GM06990 (cell line): ENCODE measurements around the gene CDH10.

Source experiments
- DNase-seq: peaks from one replicate; pipeline ENCODE4 v3.0.0-alpha.2; 2011; ENCODE audit not compliant: insufficient read length; ENCODE audit errors: extremely low read depth
- H3K27me3 ChIP-seq: replicated peaks from 2 replicates; pipeline ENCODE4 v1.6.0; 2011; ENCODE audit warnings: low read length; ENCODE audit not compliant: control insufficient read depth, insufficient read depth
- H3K36me3 ChIP-seq: 2 replicates; pipeline ENCODE4 v1.5.1; 2011; ENCODE audit warnings: low read length; ENCODE audit not compliant: control insufficient read depth, insufficient read depth
- H3K4me3 ChIP-seq: replicated peaks from 2 replicates; pipeline ENCODE4 v1.5.1; 2011; ENCODE audit warnings: low read depth, mild to moderate bottlenecking, control low read depth, low read length
- CTCF ChIP-seq: IDR thresholded peaks from 2 replicates; pipeline ENCODE4 v1.5.1; 2011; ENCODE audit warnings: low read length, control low read depth, mild to moderate bottlenecking, inconsistent platforms; ENCODE audit not compliant: insufficient read depth, poor library complexity, severe bottlenecking

The CDH10 gene

GRCh38 chr5:24644761-24645160 lies at the start of gene CDH10:
CDH10 (minus strand) TSS chr5:24644978; CDS start chr5:24593490, 51,488 bp downstream.
- Histone ChIP-seq H3K36me3 (no peaks in the 10 kb centered on the region), H3K4me3 (no peak within 1 kb of the TSS), H3K27me3 (no peaks in the 10 kb centered on the region)
- DNase-seq = no peak
- TF ChIP-seq CTCF = no peak

DNA sequence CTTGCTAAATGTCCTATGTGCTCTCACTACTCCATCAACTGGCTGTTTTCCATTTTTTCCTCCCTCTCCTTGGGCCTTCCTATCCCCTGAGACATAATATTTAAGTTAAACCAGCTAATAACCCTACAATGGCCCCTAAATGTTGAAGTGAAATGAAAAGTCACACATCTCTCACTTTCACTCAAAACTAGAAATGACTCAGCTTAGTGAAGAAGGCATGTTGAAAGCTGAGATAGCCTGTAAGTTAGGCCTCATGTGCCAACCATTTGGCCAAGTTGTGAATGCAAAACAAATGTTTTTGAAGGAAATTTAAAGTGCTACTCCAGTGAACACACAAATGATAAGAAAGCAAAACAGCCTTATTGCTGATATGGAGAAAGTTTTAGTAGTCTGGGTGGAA lies 48.8 kb upstream of the CDH10 start:
- TF ChIP-seq CTCF = no peak
- H3K36me3 ChIP-seq = no peaks in the 10 kb centered on the region
- no peak for DNase-seq
- H3K4me3 ChIP-seq = no peak overlapping the region
- H3K27me3 ChIP-seq = no peaks in the 10 kb centered on the region

DNA sequence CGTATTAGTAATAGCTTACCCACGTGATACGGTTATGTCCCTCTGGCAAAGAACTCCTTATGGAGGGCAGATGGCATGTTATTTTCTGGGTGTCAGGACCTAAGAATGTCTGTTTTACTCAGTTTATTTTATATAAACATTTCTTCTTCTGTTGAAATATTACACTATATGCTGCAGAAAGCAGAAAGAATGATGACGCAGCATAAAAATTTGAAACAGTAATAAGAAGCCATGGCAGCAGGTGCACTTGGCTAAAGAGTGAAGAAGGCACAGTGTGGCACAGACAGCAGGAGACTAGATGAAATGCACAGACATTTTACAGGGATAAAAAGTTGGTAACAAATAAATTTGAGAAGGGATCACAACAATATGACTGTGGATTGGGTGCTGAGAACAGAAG lies 46.3 kb upstream of the CDH10 start:
- TF ChIP-seq CTCF = no peak
- DNase-seq = no peak
- H3K36me3 ChIP-seq = no peaks in the 10 kb centered on the region
- H3K4me3 ChIP-seq = no peak overlapping the region
- H3K27me3 ChIP-seq = no peaks in the 10 kb centered on the region

DNA sequence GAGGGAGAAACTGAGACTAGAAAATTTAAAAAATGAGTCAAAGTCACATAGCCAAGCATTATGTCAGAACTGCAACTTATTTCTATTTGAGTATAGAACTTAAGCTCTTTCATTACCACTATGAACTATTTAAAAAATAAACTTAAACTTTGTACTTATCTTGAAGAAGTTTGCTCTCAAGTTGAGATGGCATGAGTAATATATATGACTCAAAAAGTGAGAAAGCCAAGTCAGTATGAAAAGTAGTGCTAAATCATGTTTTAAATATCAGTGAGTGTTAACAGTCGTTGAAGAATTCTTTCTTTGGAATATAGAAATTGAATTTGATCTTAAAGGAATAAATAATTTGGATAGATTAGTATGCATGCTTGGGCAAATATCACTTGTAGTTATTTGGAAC lies 36.3 kb upstream of the CDH10 start:
- no peaks in the 10 kb centered on the region for H3K36me3 ChIP-seq
- no peak overlapping the region for H3K4me3 ChIP-seq
- no peak for DNase-seq
- no peak for TF ChIP-seq CTCF
- H3K27me3 ChIP-seq = no peaks in the 10 kb centered on the region

- Histone ChIP-seq H3K36me3 (no peaks in the 10 kb centered on the region), H3K4me3 (no peak overlapping the region), H3K27me3 (no peaks in the 10 kb centered on the region)
- no peak for TF ChIP-seq CTCF
- DNase-seq = no peak
Observed at GRCh38 chr5:24668050-24668449, 23.3 kb upstream of the CDH10 start.

DNA sequence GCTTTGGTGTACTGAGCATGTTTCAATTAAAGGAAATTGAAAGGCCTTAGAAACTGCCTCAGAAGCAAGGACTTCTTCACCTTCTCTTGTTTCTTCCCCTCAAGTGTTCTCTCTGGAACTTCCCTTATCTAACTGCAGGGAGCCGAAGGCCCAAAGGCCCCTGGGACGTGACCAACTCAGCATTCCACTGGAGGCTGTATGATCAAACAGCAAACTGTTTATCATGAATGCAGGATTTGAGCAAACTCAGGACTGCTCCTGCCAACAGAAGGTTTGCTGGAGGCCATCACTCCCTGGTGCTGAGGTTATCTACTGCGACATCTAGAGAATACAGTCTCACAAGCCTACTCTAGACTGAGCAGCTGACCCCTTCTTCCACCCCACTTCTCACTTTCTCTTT lies 4.8 kb upstream of the CDH10 start:
- no peaks in the 10 kb centered on the region for H3K27me3 ChIP-seq
- no peak for TF ChIP-seq CTCF
- DNase-seq = no peak
- no peaks in the 10 kb centered on the region for H3K36me3 ChIP-seq
- no peak overlapping the region for H3K4me3 ChIP-seq
